ENCODE data around the gene HVCN1.

DNA sequence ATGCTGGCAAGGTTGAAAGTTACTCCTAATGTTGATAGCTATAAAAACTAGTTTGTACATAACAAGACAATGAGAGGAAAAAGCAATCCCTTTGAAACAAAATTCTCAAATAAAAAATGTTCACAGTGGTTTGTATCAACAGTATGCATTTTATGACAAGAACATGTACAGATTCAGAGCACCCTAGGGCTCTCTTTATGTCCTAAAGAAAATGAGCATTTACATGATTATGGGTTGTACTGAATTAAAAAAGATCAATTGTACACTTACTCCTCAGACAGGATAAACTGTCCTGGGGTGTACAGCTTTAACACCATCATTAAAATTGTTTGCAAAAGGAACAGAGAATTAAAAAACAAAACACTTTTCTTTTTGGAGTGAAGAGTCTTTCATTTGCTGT is 31.6 kb upstream of the HVCN1 start:
- TF ChIP-seq POLR2AphosphoS5 (IDR thresholded peaks at IDR 0.05; ENCODE audit: borderline replicate concordance, low read depth, low read length), result no peak
- TF ChIP-seq EZH2 (IDR thresholded peaks at IDR 0.05), result no peak
- no peak for TF ChIP-seq FOXP2 (optimal IDR thresholded peaks at IDR 0.05; ENCODE audit: control extremely low read depth, extremely low read length, insufficient read depth)
